B cell (primary cell): Measurements from ENCODE around the gene MT1G. TPM values are rescaled to one million over a fixed set of nuclear protein-coding genes. Genes with fewer than 3 reads are reported as not detected.

Experiments
- ATAC-seq: fragments of 200-7000 bp; cut with Tn5 transposase; one replicate; pipeline ENCODE4 v1.10.0; 2021; ENCODE audit warnings: low read depth, mild to moderate bottlenecking, moderate number of reproducible peaks, moderate library complexity
- CTCF ChIA-PET: fragments of 350-600 bp; sonication (Branson Sonifier 250); formaldehyde crosslinking; loops from one replicate; lab custom pipeline; 2021; ENCODE audit warnings: antibody characterized with exemption, inconsistent platforms; lab: Charles Lee
- POLR2A ChIA-PET: fragments of 350-600 bp; sonication (Branson Sonifier 250); formaldehyde crosslinking; loops from one replicate; lab custom pipeline; 2021; ENCODE audit warnings: antibody characterized with exemption; lab: Charles Lee
- DNase-seq: peaks from one replicate; pipeline ENCODE4 v3.0.0; 2013
- H2AFZ ChIP-seq: 2 replicates; pipeline ENCODE4 v1.6.1; 2012; ENCODE audit warnings: mild to moderate bottlenecking, low read depth, low read length; ENCODE audit not compliant: insufficient read depth, poor library complexity, severe bottlenecking
- H3K27ac ChIP-seq, 2 donors: 1 replicate in 1 of 2; 2 replicates in 1 of 2; pipeline ENCODE4 v1.5.1; 2012 to 2013; ENCODE audit warnings: low read length in 2 of 2, mild to moderate bottlenecking in 2 of 2, moderate library complexity in 1 of 2
- H3K27me3 ChIP-seq, 4 experiments: fragments of 200-600 bp in 1 of 4; sonication (generic) in 1 of 4; replicated peaks in 1 of 4; 1 replicate in 2 of 4; 2 replicates in 2 of 4; pipeline versions ENCODE4 v1.6.1 to v1.7.0; 2013 to 2016; ENCODE audit warnings: low read length in 3 of 4, mild to moderate bottlenecking in 2 of 4, mixed read lengths in 1 of 4, moderate library complexity in 1 of 4; ENCODE audit not compliant: insufficient read depth in 4 of 4, control insufficient read depth in 3 of 4; ENCODE audit errors: control extremely low read depth in 1 of 4
- H3K36me3 ChIP-seq, 2 experiments: replicated peaks in 1 of 2; 1 replicate in 1 of 2; 2 replicates in 1 of 2; pipeline versions ENCODE4 v1.6.1 to v1.7.1; 2013; ENCODE audit warnings: low read length in 1 of 2; ENCODE audit not compliant: insufficient read depth in 2 of 2, control insufficient read depth in 1 of 2; ENCODE audit errors: control extremely low read depth in 1 of 2, extremely low read depth in 1 of 2
- H3K4me1 ChIP-seq, 2 donors: fragments of 200-600 bp in 1 of 2; sonication (generic) in 1 of 2; 1 replicate in 1 of 2; 2 replicates in 1 of 2; pipeline versions ENCODE4 v1.5.1 to v1.6.1; 2013 to 2017; ENCODE audit warnings: low read length in 2 of 2; ENCODE audit not compliant: control insufficient read depth in 2 of 2, insufficient read depth in 2 of 2
- H3K4me2 ChIP-seq: replicated peaks from 2 replicates; pipeline ENCODE3; 2012; ENCODE audit warnings: mild to moderate bottlenecking, low read depth, low read length; ENCODE audit not compliant: poor library complexity, severe bottlenecking
- H3K4me3 ChIP-seq, 5 experiments: fragments of 200-600 bp in 1 of 5; sonication (generic) in 1 of 5; 1 replicate in 3 of 5; 2 replicates in 2 of 5; pipeline versions ENCODE4 v1.5.1 to v1.7.0; 2011 to 2016; ENCODE audit warnings: low read length in 4 of 5, mild to moderate bottlenecking in 4 of 5, low read depth in 2 of 5, control low read depth in 1 of 5, moderate library complexity in 1 of 5; ENCODE audit not compliant: insufficient read depth in 1 of 5; ENCODE audit errors: control extremely low read depth in 1 of 5, extremely low read depth in 1 of 5
- H3K79me2 ChIP-seq: fragments of 200-600 bp; sonication (generic); one replicate; pipeline ENCODE4 v1.6.0; 2016; ENCODE audit warnings: low read length; ENCODE audit not compliant: control insufficient read depth, insufficient read depth
- H3K9ac ChIP-seq: fragments of 200-600 bp; sonication (generic); 2 replicates; pipeline ENCODE4 v1.6.1; 2017; ENCODE audit warnings: mild to moderate bottlenecking, low read length, moderate library complexity
- H3K9me3 ChIP-seq, 3 donors: one replicate each; pipeline versions ENCODE4 v1.6.1 to v1.7.1; 2013; ENCODE audit warnings: low read length in 2 of 3; ENCODE audit not compliant: control insufficient read depth in 2 of 3, insufficient read depth in 1 of 3; ENCODE audit errors: control extremely low read depth in 1 of 3
- H4K20me1 ChIP-seq: 2 replicates; pipeline ENCODE4 v1.6.0; 2012; ENCODE audit warnings: mild to moderate bottlenecking, low read length; ENCODE audit not compliant: insufficient read depth, control insufficient read depth, poor library complexity, severe bottlenecking
- H3K27ac Mint-ChIP-seq: one replicate; pipeline ENCODE4 v1.8.0; 2021; ENCODE audit warnings: mixed read lengths
- H3K27me3 Mint-ChIP-seq: one replicate; pipeline ENCODE4 v1.8.0; 2021; ENCODE audit warnings: mixed read lengths
- H3K4me1 Mint-ChIP-seq: one replicate; pipeline ENCODE4 v1.8.0; 2021; ENCODE audit warnings: mixed read lengths
- H3K4me3 Mint-ChIP-seq: one replicate; pipeline ENCODE4 v1.8.0; 2021; ENCODE audit warnings: mixed read lengths
- H3K9me3 Mint-ChIP-seq: one replicate; pipeline ENCODE4 v1.8.0; 2022; ENCODE audit warnings: mixed read lengths; ENCODE audit not compliant: insufficient read depth
- CTCF ChIP-seq: fragments of 200-600 bp; IDR thresholded peaks from one replicate; pipeline ENCODE4 v1.8.0; 2022; ENCODE audit warnings: antibody characterized with exemption, mild to moderate bottlenecking
- EZH2 ChIP-seq: IDR thresholded peaks from 2 replicates; pipeline ENCODE4 v1.6.1; 2012; ENCODE audit warnings: borderline replicate concordance, low read depth, mild to moderate bottlenecking, moderate library complexity, low read length; ENCODE audit not compliant: insufficient read depth, poor library complexity, severe bottlenecking
- WGBS: methylation state at CpG from one replicate; pipeline ENCODE4 v1.1.5; 2013; ENCODE audit warnings: missing lambda C conversion rate; ENCODE audit not compliant: insufficient coverage; 5-methylcytosine and 5-hydroxymethylcytosine counted together
- intact Hi-C: fragments of 100-400 bp; cut with micrococcal nuclease; formaldehyde crosslinking; loops from one replicate; pipeline ENCODE4 v1.10.0; 2022
- polyA plus RNA-seq: library from polyadenylated mRNA; depleted of rRNA; stranded (reverse); fragments of >200 nt; gene quantifications from 2 replicates; pipeline ENCODE4 v1.2.3, GENCODE V29; 2012
- total RNA-seq, 2 donors: library from RNA; stranded (reverse); fragments of 120-200 nt in 1 of 2; gene quantifications; 1 replicate in 1 of 2; 2 replicates in 1 of 2; pipeline versions ENCODE4 v1.2.3 to v1.2.4, GENCODE V29; 2013 to 2022

Gene MT1G
- total and polyA plus RNA-seq, 2 donors (not counting 1 experiment from before 2014, with no cell fraction given), result not detected

- Histone ChIP-seq H3K27ac (no peak overlapping the region), H2AFZ (no peak overlapping the region), H3K4me2 (no peak overlapping the region), H3K27me3 (peaks cover 0 to 8% (median 0%) of the 10 kb centered on the region in 4 experiments), H3K9ac (no peak overlapping the region), H3K4me3 (no peak overlapping the region), H3K79me2 (no peaks in the 10 kb centered on the region), H3K36me3 (no peaks in the 10 kb centered on the region), H3K4me1 (no peaks in the 10 kb centered on the region), H3K9me3 (no peaks in the 10 kb centered on the region), H4K20me1 (no peaks in the 10 kb centered on the region)
- Mint-ChIP-seq H3K9me3 (no peaks in the 10 kb centered on the region), H3K4me1 (no peaks in the 10 kb centered on the region), H3K4me3 (no peak overlapping the region), H3K27me3 (peaks cover 7% of the 10 kb centered on the region), H3K27ac (no peak overlapping the region)
- ChIA-PET CTCF (no interaction called here), POLR2A (no interaction called here)
- ATAC-seq, result no peak
- no peak for DNase-seq
- intact Hi-C loops, result no loop called here
- no CpG with 5 or more reads among the region's 3 CpGs for WGBS
- TF ChIP-seq CTCF (no peak), EZH2 (no peak)
Measured at GRCh38 chr16:56716761-56717160, 48.9 kb upstream of the MT1G start.

- H3K27ac ChIP-seq, result no peak overlapping the region
- POLR2A ChIA-PET, result no interaction called here
- no peak overlapping the region for H2AFZ ChIP-seq
- CTCF ChIA-PET, result interaction anchor here (1.6 kb wide), 1 partner anchor 13 kb away, joined by 5 read pairs; no protein-coding TSS in a partner anchor
- intact Hi-C loops, result no loop called here
- no peak overlapping the region for H3K4me3 Mint-ChIP-seq
- no peak overlapping the region for H3K9ac ChIP-seq
- H3K4me3 ChIP-seq, result no peak overlapping the region
- no peaks in the 10 kb centered on the region for H3K9me3 Mint-ChIP-seq
- peaks cover 0 to 8% (median 0%) of the 10 kb centered on the region in 4 experiments for H3K27me3 ChIP-seq
- H3K4me1 ChIP-seq, result no peaks in the 10 kb centered on the region
- no peaks in the 10 kb centered on the region for H4K20me1 ChIP-seq
- H3K4me1 Mint-ChIP-seq, result no peaks in the 10 kb centered on the region
- DNase-seq, result no peak
- no peak overlapping the region for H3K4me2 ChIP-seq
- H3K27ac Mint-ChIP-seq, result no peak overlapping the region
- ATAC-seq, result no peak
- no peaks in the 10 kb centered on the region for H3K79me2 ChIP-seq
- H3K36me3 ChIP-seq, result no peaks in the 10 kb centered on the region
- WGBS, result 83% methylated on average over 1 of the region's 4 CpGs
- peaks cover 3% of the 10 kb centered on the region for H3K27me3 Mint-ChIP-seq
- H3K9me3 ChIP-seq, result no peaks in the 10 kb centered on the region
- no peak for TF ChIP-seq CTCF
- TF ChIP-seq EZH2, result no peak
Measured at GRCh38 chr16:56715126-56715525, 47.3 kb upstream of the MT1G start.
